Large intestine (tissue), 1 donor: ENCODE results near the gene KCNS1. TPM values are rescaled to one million over a fixed set of nuclear protein-coding genes. Genes with fewer than 3 reads are reported as not detected.

ENCODE experiments used
- polyA plus RNA-seq: library from polyadenylated mRNA; unstranded; fragments of 120-200 nt; gene quantifications from one replicate; pipeline ENCODE4 v1.2.1, GENCODE V29; 2013

The KCNS1 gene
- polyA plus RNA-seq, 1 donor: 1.2 TPM

Other genes starting within 250 kb of the KCNS1 start
- gene YWHAB, start 215.4 kb downstream of the KCNS1 start, polyA plus RNA-seq: 152 TPM
- 27.4 TPM for gene PABPC1L, start 191.1 kb downstream of the KCNS1 start, polyA plus RNA-seq
- 21.8 TPM for gene TOMM34, start 140.7 kb downstream of the KCNS1 start, polyA plus RNA-seq
- gene STK4, start 134.6 kb downstream of the KCNS1 start, polyA plus RNA-seq: 15.8 TPM
- gene WFDC5, start 14.0 kb upstream of the KCNS1 start, polyA plus RNA-seq: not detected
- not detected for gene WFDC12, start 23.3 kb upstream of the KCNS1 start, polyA plus RNA-seq
- gene PI3, start 73.8 kb upstream of the KCNS1 start, polyA plus RNA-seq: 37.4 TPM
- not detected for gene SEMG1, start 105.9 kb upstream of the KCNS1 start, polyA plus RNA-seq
- not detected for gene SEMG2, start 120.2 kb upstream of the KCNS1 start, polyA plus RNA-seq
- gene SLPI, start 153.4 kb upstream of the KCNS1 start, polyA plus RNA-seq: 20.1 TPM
- not detected for gene RBPJL, start 205.7 kb upstream of the KCNS1 start, polyA plus RNA-seq
- gene MATN4, start 207.2 kb upstream of the KCNS1 start, polyA plus RNA-seq: not detected
- 87.8 TPM for gene SDC4, start 247.3 kb upstream of the KCNS1 start, polyA plus RNA-seq